IPS-20b (cell line): ENCODE results near the gene TMEM225B.

Source experiments
- H3K27ac ChIP-seq: one replicate; pipeline ENCODE4 v1.5.1; 2013; ENCODE audit warnings: low read length
- H3K27me3 ChIP-seq: 2 replicates; pipeline ENCODE4 v1.6.1; 2013; ENCODE audit warnings: mild to moderate bottlenecking, low read length, inconsistent platforms; ENCODE audit not compliant: insufficient read depth
- H3K36me3 ChIP-seq: 2 replicates; pipeline ENCODE4 v1.6.1; 2013; ENCODE audit warnings: low read depth, mild to moderate bottlenecking, inconsistent platforms, low read length, moderate library complexity; ENCODE audit not compliant: insufficient read depth
- H3K4me1 ChIP-seq: 2 replicates; pipeline ENCODE4 v1.6.1; 2013; ENCODE audit warnings: mild to moderate bottlenecking, control low read depth, inconsistent platforms, low read length, moderate library complexity; ENCODE audit not compliant: insufficient read depth
- H3K4me3 ChIP-seq: 2 replicates; pipeline ENCODE4 v1.5.1; 2013; ENCODE audit warnings: mild to moderate bottlenecking, low read length, inconsistent platforms
- H3K9ac ChIP-seq: 2 replicates; pipeline ENCODE4 v1.6.1; 2013; ENCODE audit warnings: low read depth, mild to moderate bottlenecking, inconsistent platforms, low read length, moderate library complexity
- H3K9me3 ChIP-seq: 2 replicates; pipeline ENCODE4 v1.6.1; 2013; ENCODE audit warnings: mild to moderate bottlenecking, low read depth, low read length, inconsistent platforms; ENCODE audit not compliant: insufficient read depth

The TMEM225B gene

GRCh38 chr7:99616359-99617191 is 18.5 kb downstream of the TMEM225B start, which contains the start of gene ZSCAN25:
Gene ZSCAN25, plus strand, starts transcription at chr7:99616946. Its CDS starts 2,661 bp downstream, at chr7:99619607.
- Histone ChIP-seq H3K4me3 (peak within 1 kb of the TSS; percentile 75), H3K36me3 (peaks cover 36% of the 10 kb centered on the region), H3K27me3 (no peaks in the 10 kb centered on the region), H3K27ac (peak within 1 kb of the TSS; percentile 89), H3K9ac (peak within 1 kb of the TSS; percentile 85), H3K9me3 (no peaks in the 10 kb centered on the region), H3K4me1 (peaks cover 10% of the 10 kb centered on the region)

DNA sequence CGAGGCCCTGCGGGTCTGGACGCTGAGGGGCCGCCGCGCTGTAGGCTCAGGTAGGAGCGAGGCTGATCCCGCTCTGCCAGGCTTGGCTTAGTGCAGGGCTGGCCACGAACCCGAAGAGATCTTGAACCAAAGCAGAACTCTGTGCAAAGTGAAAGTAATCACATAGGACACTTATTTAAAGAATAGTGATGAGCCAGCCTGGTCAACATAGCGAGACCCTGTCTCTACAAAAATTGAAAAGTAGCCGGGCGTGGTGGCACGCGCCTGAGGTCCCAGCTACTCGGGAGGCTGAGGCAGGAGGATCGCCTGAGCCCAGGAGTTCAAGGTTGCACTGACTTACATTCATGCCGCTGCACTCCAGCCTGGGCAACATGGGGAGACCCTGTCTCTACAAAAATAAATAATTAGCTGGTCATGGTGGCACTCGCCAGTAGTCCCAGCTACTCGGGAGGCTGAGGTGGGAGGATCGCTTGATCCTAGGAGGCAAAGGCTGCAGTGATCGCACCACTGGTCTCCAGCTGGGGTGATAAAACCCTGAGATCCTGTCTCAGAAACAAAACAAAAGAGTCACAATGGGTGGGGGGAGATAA is 19.2 kb downstream of the TMEM225B start:
- no peak overlapping the region for H3K27ac ChIP-seq
- H3K9me3 ChIP-seq, result no peaks in the 10 kb centered on the region
- no peaks in the 10 kb centered on the region for H3K27me3 ChIP-seq
- H3K36me3 ChIP-seq, result peaks cover 43% of the 10 kb centered on the region
- H3K4me3 ChIP-seq, result peak overlapping the region; percentile 75
- peak overlapping the region; percentile 85 for H3K9ac ChIP-seq
- peaks cover 10% of the 10 kb centered on the region for H3K4me1 ChIP-seq

DNA sequence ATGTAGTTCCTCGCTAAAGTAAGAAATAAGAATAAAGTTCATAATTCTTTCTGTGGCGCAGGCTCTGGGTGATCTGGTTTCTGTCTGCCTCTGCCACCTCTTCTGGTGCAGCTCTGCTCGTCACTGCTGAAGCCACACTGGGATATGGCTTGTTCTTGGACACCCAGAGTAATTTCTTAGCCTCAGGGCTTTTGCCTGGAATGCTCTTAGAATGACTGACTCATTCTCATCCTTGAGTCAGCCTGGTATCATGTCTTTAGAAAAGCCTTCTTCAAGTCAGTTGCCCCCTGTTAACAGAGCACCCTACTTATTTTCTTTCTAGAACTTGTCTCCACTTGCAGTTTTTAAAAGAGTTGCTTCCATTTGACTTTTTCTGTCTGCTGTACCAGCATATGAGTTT is 20.7 kb downstream of the TMEM225B start:
- H3K4me1 ChIP-seq, result peaks cover 10% of the 10 kb centered on the region
- no peak overlapping the region for H3K9ac ChIP-seq

DNA sequence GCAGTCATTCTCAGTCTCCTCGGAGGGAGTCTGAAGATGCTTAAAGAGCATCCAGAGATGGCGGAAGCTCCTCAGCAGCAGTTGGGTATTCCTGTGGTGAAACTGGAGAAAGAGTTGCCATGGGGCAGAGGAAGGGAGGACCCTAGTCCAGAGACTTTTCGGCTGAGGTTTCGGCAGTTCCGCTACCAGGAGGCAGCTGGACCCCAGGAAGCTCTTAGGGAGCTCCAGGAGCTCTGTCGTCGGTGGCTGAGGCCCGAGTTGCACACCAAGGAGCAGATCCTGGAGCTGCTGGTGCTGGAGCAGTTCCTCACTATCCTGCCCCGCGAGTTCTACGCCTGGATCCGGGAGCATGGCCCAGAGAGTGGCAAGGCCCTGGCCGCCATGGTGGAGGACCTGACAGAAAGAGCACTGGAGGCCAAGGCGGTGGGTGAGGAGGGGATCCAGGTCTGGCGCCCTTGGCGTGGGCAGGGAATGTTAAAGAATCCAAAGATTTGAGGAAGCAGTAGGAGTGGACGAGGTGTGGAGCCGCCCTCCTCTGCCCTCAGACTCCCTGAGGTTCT is 21.6 kb downstream of the TMEM225B start:
- peaks cover 10% of the 10 kb centered on the region for H3K4me1 ChIP-seq
- no peaks in the 10 kb centered on the region for H3K27me3 ChIP-seq
- H3K9ac ChIP-seq, result no peak overlapping the region
- H3K9me3 ChIP-seq, result no peaks in the 10 kb centered on the region
- no peak overlapping the region for H3K4me3 ChIP-seq
- H3K36me3 ChIP-seq, result peaks cover 67% of the 10 kb centered on the region
- H3K27ac ChIP-seq, result no peak overlapping the region

More for the DNA sequence above, 20.7 kb downstream of the TMEM225B start:
- Histone ChIP-seq H3K36me3 (peaks cover 57% of the 10 kb centered on the region), H3K9me3 (no peaks in the 10 kb centered on the region), H3K4me3 (no peak overlapping the region), H3K27ac (no peak overlapping the region), H3K27me3 (no peaks in the 10 kb centered on the region)

- Histone ChIP-seq H3K36me3 (peaks cover 83% of the 10 kb centered on the region), H3K9me3 (no peaks in the 10 kb centered on the region), H3K4me3 (no peak overlapping the region), H3K4me1 (peaks cover 7% of the 10 kb centered on the region), H3K27me3 (no peaks in the 10 kb centered on the region), H3K9ac (no peak overlapping the region), H3K27ac (no peak overlapping the region)
Observed at GRCh38 chr7:99621271-99621670, 23.2 kb downstream of the TMEM225B start.

DNA sequence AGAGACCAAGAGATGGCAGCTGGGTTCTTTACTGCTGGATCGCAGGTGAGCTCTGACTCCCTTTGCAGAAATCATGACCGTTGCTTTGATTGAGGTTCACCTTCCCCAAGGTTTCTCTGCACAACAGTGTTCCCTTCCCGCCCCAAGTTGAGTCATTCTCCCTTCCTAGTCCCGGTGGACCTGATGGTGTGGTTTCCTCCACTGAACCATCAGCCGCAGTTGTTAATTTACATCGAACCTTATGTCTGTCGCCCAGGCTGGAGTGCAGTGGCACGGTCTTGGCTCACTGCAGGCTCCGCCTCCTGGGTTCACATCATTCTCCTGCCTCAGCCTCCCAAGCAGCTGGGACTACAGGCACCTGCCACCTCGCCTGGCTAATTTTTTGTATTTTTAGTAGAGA is 24.5 kb downstream of the TMEM225B start:
- H3K9me3 ChIP-seq, result no peaks in the 10 kb centered on the region
- H3K27ac ChIP-seq, result no peak overlapping the region
- no peaks in the 10 kb centered on the region for H3K27me3 ChIP-seq
- H3K9ac ChIP-seq, result no peak overlapping the region
- peaks cover 96% of the 10 kb centered on the region for H3K36me3 ChIP-seq
- H3K4me1 ChIP-seq, result peaks cover 4% of the 10 kb centered on the region
- no peak overlapping the region for H3K4me3 ChIP-seq

DNA sequence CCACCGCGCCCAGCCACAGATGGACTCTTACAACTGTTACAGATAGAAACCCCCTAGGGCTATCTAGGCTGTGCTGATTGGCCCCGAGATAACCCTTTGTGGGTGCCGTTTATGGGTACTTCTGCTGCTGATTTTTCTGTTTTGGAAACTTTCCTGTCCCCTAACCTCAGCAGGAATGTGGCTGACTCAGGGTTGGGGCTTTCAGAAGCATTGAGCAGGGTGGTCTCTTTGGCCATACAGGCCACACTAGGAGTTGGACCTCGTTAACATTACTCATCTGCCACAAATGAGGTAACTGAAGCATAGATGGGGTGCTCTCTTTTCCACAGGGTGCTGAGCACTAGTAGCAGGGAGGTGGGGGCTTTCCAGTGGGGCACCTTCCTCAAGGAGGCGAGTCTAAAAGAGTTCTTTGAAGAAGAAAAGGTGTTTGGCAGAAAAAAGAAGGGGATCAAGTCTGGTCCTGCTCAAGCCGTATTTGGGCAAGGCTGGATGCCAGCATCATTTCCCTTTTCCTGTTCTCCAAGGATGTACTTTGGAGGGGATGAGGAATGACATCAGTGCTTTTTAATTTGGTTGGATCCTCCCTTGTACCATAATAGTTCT is 25.1 kb downstream of the TMEM225B start:
- Histone ChIP-seq H3K9ac (no peak overlapping the region), H3K27me3 (no peaks in the 10 kb centered on the region), H3K4me1 (peaks cover 2% of the 10 kb centered on the region; the same call in 1 of the 2 replicates), H3K9me3 (no peaks in the 10 kb centered on the region), H3K27ac (no peak overlapping the region), H3K4me3 (no peak overlapping the region), H3K36me3 (peaks cover 100% of the 10 kb centered on the region)

DNA sequence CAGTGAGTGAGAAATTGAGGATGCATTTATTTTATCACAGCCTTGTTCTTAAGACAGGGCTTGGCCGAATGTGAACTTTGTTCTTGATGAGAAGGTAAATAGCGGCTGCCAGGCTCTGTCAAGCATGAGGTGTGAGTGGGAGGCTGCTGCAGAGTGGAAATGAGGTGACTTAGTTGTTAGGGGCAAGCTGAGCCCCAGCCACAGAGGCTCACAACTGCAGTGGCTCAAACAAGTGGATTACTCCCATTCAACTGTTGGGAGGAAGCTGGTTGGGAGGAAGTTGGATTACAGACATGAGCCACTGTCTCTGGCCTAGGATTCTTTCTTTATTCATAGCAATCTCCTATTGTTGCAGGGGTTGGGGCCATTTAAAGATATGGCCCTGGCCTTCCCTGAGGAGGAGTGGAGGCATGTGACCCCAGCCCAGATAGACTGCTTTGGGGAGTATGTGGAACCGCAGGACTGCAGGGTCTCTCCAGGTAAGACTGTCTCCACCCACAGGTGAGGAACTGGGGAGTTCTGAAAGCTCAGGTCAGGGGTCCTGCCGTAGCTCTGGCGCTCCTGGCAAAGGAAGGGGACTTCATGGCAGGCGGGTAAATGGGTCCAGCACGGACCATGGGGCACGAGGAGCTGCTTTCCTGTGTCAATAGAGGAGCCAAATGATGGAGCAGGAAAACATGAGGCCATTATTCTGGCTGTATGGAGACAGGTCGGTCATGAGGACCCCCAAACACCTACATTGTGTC is 25.8 kb downstream of the TMEM225B start:
- no peak overlapping the region for H3K27ac ChIP-seq
- no peak overlapping the region for H3K9ac ChIP-seq
- H3K9me3 ChIP-seq, result no peaks in the 10 kb centered on the region
- H3K36me3 ChIP-seq, result peaks cover 100% of the 10 kb centered on the region
- H3K27me3 ChIP-seq, result no peaks in the 10 kb centered on the region
- H3K4me1 ChIP-seq, result peaks cover 9% of the 10 kb centered on the region
- H3K4me3 ChIP-seq, result no peak overlapping the region

GRCh38 chr7:99624484-99624883 is 26.4 kb downstream of the TMEM225B start:
- Histone ChIP-seq H3K36me3 (peaks cover 100% of the 10 kb centered on the region), H3K4me3 (no peak overlapping the region), H3K9ac (no peak overlapping the region), H3K9me3 (no peaks in the 10 kb centered on the region), H3K27ac (no peak overlapping the region), H3K27me3 (no peaks in the 10 kb centered on the region), H3K4me1 (peaks cover 13% of the 10 kb centered on the region)

- Histone ChIP-seq H3K36me3 (peaks cover 100% of the 10 kb centered on the region), H3K27ac (no peak overlapping the region), H3K4me3 (no peak overlapping the region), H3K4me1 (peaks cover 14% of the 10 kb centered on the region), H3K9ac (no peak overlapping the region), H3K27me3 (no peaks in the 10 kb centered on the region), H3K9me3 (no peaks in the 10 kb centered on the region)
Observed at GRCh38 chr7:99625321-99625720, 27.3 kb downstream of the TMEM225B start.

- Histone ChIP-seq H3K4me3 (no peak overlapping the region), H3K4me1 (peaks cover 18% of the 10 kb centered on the region), H3K27me3 (no peaks in the 10 kb centered on the region), H3K36me3 (peaks cover 100% of the 10 kb centered on the region), H3K27ac (no peak overlapping the region), H3K9me3 (no peaks in the 10 kb centered on the region), H3K9ac (no peak overlapping the region)
Observed at GRCh38 chr7:99625961-99626360, 27.9 kb downstream of the TMEM225B start.
